AG09309 (cell line): ENCODE measurements around the gene CDK3.

Experiments
- DNase-seq: peaks from one replicate; pipeline ENCODE4 v3.0.0-alpha.2; 2010; ENCODE audit warnings: low read depth
- H3K4me3 ChIP-seq: 2 replicates; pipeline ENCODE4 v1.5.1; 2011; ENCODE audit warnings: mild to moderate bottlenecking, low read depth, low read length, moderate library complexity; ENCODE audit not compliant: control insufficient read depth
- TF ChIP-seq, protein P1 (sequence below): IDR thresholded peaks from 2 replicates; pipeline ENCODE4 v1.5.1; 2011; ENCODE audit warnings: mild to moderate bottlenecking, low read depth, low read length, inconsistent platforms; ENCODE audit not compliant: insufficient read depth, control insufficient read depth; ENCODE audit errors: missing control alignments

The CDK3 gene

GRCh38 chr17:76014100-76014924, 13.7 kb downstream of the CDK3 start:
- TF ChIP-seq, protein P1, sequence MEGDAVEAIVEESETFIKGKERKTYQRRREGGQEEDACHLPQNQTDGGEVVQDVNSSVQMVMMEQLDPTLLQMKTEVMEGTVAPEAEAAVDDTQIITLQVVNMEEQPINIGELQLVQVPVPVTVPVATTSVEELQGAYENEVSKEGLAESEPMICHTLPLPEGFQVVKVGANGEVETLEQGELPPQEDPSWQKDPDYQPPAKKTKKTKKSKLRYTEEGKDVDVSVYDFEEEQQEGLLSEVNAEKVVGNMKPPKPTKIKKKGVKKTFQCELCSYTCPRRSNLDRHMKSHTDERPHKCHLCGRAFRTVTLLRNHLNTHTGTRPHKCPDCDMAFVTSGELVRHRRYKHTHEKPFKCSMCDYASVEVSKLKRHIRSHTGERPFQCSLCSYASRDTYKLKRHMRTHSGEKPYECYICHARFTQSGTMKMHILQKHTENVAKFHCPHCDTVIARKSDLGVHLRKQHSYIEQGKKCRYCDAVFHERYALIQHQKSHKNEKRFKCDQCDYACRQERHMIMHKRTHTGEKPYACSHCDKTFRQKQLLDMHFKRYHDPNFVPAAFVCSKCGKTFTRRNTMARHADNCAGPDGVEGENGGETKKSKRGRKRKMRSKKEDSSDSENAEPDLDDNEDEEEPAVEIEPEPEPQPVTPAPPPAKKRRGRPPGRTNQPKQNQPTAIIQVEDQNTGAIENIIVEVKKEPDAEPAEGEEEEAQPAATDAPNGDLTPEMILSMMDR = peak; percentile 96
- DNase-seq = no peak
- no peak overlapping the region for H3K4me3 ChIP-seq

GRCh38 chr17:76014925-76015261, 14.2 kb downstream of the CDK3 start:
- H3K4me3 ChIP-seq = no peak overlapping the region
- no peak for DNase-seq
- TF ChIP-seq, protein P1 = no peak

DNA sequence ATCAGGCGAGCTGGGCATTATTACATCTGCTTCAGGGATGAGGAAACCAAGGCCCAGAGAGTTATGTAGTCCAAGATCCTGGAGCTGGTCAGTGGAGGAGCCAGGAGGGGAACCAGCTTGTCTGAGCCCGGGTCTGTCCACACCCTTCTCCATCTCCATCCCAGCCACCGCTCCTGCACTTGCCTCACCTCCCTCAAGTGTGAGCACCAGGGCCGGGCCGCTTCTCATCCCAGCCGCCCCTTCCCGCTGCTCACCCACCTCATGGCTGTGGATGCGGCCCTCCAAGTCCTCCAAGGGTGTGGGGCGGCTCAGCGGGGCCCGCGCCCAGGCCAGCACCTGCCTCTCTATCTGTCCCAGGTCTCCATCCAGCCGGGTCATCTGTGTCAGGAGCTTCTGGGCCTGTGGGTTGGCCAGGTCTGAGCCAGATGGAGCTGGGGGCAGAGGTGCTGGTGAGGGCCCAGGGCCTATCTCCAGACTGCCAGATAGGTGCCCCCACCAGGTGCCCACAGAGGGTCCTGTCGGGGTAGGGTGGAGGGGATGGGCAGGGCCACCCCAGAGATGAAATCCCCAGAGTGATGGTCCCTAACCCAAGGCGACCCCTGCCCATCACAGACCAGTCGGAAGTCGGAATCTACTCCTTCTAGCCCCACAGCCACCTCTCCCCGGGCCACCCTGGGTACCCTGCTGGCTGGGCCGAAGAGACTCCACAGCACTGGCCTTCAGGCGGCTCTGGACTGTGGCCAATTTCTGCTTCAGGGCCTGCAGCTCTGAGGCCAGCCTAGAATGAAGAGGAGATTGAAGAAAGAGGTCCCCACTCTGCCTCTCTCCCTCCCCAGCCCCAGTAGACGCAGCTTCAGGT, 17.1 kb downstream of the CDK3 start:
- no peak overlapping the region for H3K4me3 ChIP-seq
- TF ChIP-seq, protein P1 = no peak
- DNase-seq = no peak

DNA sequence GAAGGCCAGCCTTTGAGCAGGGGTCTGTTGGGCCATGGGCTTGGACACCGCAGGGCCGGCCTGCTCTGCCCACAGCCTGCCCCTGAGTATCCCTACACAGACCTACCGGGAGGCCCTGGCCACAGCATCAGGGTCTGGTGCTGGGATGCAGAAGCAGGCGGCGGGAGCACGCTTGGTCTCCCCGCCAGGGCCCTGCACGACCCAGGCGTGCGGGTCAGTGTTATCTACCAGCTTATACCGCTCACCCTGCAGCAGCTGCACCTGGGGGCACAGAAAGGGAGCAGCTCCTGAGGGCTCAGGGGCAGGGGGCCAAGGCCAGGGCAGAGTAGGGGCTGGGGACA, 17.7 kb downstream of the CDK3 start:
- H3K4me3 ChIP-seq = no peak overlapping the region
- DNase-seq = no peak
- TF ChIP-seq, protein P1 = no peak

DNA sequence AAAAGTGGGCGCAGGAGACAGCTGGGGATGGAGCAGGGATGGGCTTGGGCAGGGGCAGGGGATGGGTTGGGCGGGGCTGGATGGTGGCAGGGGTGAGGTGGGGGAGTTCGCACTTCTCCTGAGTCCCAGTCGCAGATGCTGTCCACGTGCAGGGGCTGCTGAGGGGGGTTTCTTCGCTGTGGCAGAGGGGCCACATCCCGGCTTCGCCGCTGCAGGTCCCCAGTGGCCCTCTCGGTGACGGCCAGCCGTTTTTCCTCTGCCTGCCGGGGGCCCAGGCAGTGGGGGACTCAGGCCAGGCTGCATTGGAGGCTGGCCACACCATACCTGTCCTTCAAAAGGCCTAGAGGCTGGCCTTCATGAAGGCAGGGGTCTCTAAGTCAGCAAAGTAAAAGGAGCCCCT, 18.1 kb downstream of the CDK3 start:
- TF ChIP-seq, protein P1 = no peak
- no peak for DNase-seq
- H3K4me3 ChIP-seq = no peak overlapping the region

GRCh38 chr17:76019833-76020467, 19.3 kb downstream of the CDK3 start:
- H3K4me3 ChIP-seq = no peak overlapping the region
- TF ChIP-seq, protein P1 = no peak
- no peak for DNase-seq
